Ascending aorta (tissue), 2 donors: ENCODE data around the gene RASSF8. TPM values are rescaled to one million over a fixed set of nuclear protein-coding genes. Genes with fewer than 3 reads are reported as not detected.

Experiments used
- DNase-seq, 2 donors: peaks; one replicate each; pipeline ENCODE4 v3.0.0-alpha.2; 2019; ENCODE audit warnings: low spot score in 2 of 2
- H3K27ac ChIP-seq, 2 donors: fragments of 200-600 bp; sonication (generic); one replicate each; pipeline ENCODE4 v1.5.1; 2016 to 2017; ENCODE audit warnings: mild to moderate bottlenecking in 1 of 2
- H3K27me3 ChIP-seq: fragments of 200-600 bp; sonication (generic); one replicate; pipeline ENCODE4 v1.5.1; 2017
- H3K36me3 ChIP-seq, 2 donors: fragments of 200-600 bp; sonication (generic); one replicate each; pipeline ENCODE4 v1.5.1; 2016
- H3K4me1 ChIP-seq, 2 donors: fragments of 200-600 bp; sonication (generic); one replicate each; pipeline ENCODE4 v1.5.1; 2016 to 2017; ENCODE audit warnings: mild to moderate bottlenecking in 1 of 2
- H3K4me3 ChIP-seq, 2 donors: fragments of 200-600 bp; sonication (generic); one replicate each; pipeline ENCODE4 v1.5.1; 2016 to 2017; ENCODE audit warnings: mild to moderate bottlenecking in 1 of 2
- H3K9me3 ChIP-seq, 2 donors: fragments of 200-600 bp; sonication (generic); one replicate each; pipeline ENCODE4 v1.5.1; 2016
- CTCF ChIP-seq, 3 experiments: fragments of 200-600 bp in 2 of 3; fragments of 450-650 bp in 1 of 3; sonication (generic) in 2 of 3; IDR thresholded peaks; one replicate each; pipeline ENCODE4 v1.5.1; 2016 to 2019; ENCODE audit warnings: antibody characterized with exemption in 3 of 3, mild to moderate bottlenecking in 1 of 3, moderate library complexity in 1 of 3
- intact Hi-C: fragments of 100-400 bp; cut with DNase I; formaldehyde crosslinking; loops from one replicate; pipeline ENCODE4 v1.15.1; 2023
- total RNA-seq: library from RNA; depleted of rRNA; stranded (reverse); fragments of >200 nt; gene quantifications from one replicate; pipeline ENCODE4 v1.1.0, GENCODE V29; 2016

The RASSF8 gene
- total RNA-seq, 1 donor from 2014 or later, result 92.1 TPM

- H3K27me3 ChIP-seq, result no peaks in the 10 kb centered on the region
- H3K27ac ChIP-seq, result peak overlapping the region; percentile 89 to 92
- no peaks in the 10 kb centered on the region for H3K36me3 ChIP-seq
- peaks cover 0 to 24% of the 10 kb centered on the region in 2 donors for H3K4me1 ChIP-seq
- intact Hi-C loops, result loop anchor here (1.0 to 10.0 kb wide), 7 partner anchors 7 to 920 kb away; partner anchors contain the start of genes DNAI7, ETFRF1, FGFR1OP2 and INTS13
- DNase-seq, result no peak
- H3K4me3 ChIP-seq, result peak overlapping the region; percentile 57
- no peaks in the 10 kb centered on the region for H3K9me3 ChIP-seq
- no peak for TF ChIP-seq CTCF (IDR thresholded peaks at IDR 0.05)
Measured at GRCh38 chr12:26114720-26115401, 156.4 kb downstream of the RASSF8 start.

- peaks cover 0 to 35% of the 10 kb centered on the region in 2 donors for H3K4me1 ChIP-seq
- no peaks in the 10 kb centered on the region for H3K36me3 ChIP-seq
- H3K9me3 ChIP-seq, result no peaks in the 10 kb centered on the region
- DNase-seq, result no peak
- intact Hi-C loops, result loop anchor here (10.0 kb wide), 2 partner anchors 818 to 922 kb away; partner anchors contain the start of genes DNAI7, ETFRF1, FGFR1OP2 and INTS13
- peak overlapping the region; percentile 3 to 53 for H3K27ac ChIP-seq
- H3K4me3 ChIP-seq, result no peak overlapping the region
- TF ChIP-seq CTCF (IDR thresholded peaks at IDR 0.05), result no peak
- no peaks in the 10 kb centered on the region for H3K27me3 ChIP-seq
Measured at GRCh38 chr12:26116829-26117715, 158.6 kb downstream of the RASSF8 start.

- Histone ChIP-seq H3K9me3 (no peaks in the 10 kb centered on the region), H3K36me3 (no peaks in the 10 kb centered on the region), H3K27me3 (no peaks in the 10 kb centered on the region), H3K4me1 (peaks cover 0 to 29% of the 10 kb centered on the region in 2 donors), H3K27ac (peak overlapping the region; percentile 34 to 98), H3K4me3 (no peak overlapping the region)
- no peak for TF ChIP-seq CTCF (IDR thresholded peaks at IDR 0.05)
- DNase-seq, result no peak
- intact Hi-C loops, result loop anchor here (10.0 kb wide), 2 partner anchors 816 to 924 kb away; partner anchors contain the start of genes DNAI7, ETFRF1, FGFR1OP2 and INTS13
Measured at GRCh38 chr12:26118308-26118707, 159.8 kb downstream of the RASSF8 start.

- DNase-seq, result no peak
- Histone ChIP-seq H3K27me3 (no peaks in the 10 kb centered on the region), H3K4me1 (peaks cover 0 to 32% of the 10 kb centered on the region in 2 donors), H3K36me3 (no peaks in the 10 kb centered on the region), H3K4me3 (no peak overlapping the region), H3K9me3 (no peaks in the 10 kb centered on the region), H3K27ac (peak overlapping the region; percentile 57 to 98)
- intact Hi-C loops, result loop anchor here (10.0 kb wide), 2 partner anchors 815 to 925 kb away; partner anchors contain the start of genes DNAI7, ETFRF1, FGFR1OP2 and INTS13
- peak; percentile 49 to 54 (median 51) for TF ChIP-seq CTCF (IDR thresholded peaks at IDR 0.05)
Measured at GRCh38 chr12:26119391-26119989, 161.0 kb downstream of the RASSF8 start.

- intact Hi-C loops, result loop anchor here (5.0 kb wide), 2 partner anchors 402 to 712 kb away; partner anchors contain the start of gene ITPR2
- TF ChIP-seq CTCF (IDR thresholded peaks at IDR 0.05), result no peak
- peak overlapping the region in 1 of 2 donors; percentile 82 for H3K4me3 ChIP-seq
- no peak for DNase-seq
- H3K9me3 ChIP-seq, result no peaks in the 10 kb centered on the region
- H3K36me3 ChIP-seq, result no peaks in the 10 kb centered on the region
- H3K27ac ChIP-seq, result peak overlapping the region; percentile 96 to 98
- H3K4me1 ChIP-seq, result peaks cover 0 to 27% of the 10 kb centered on the region in 2 donors
- H3K27me3 ChIP-seq, result no peaks in the 10 kb centered on the region
Measured at GRCh38 chr12:26120561-26121274, 162.2 kb downstream of the RASSF8 start.
